Mononuclear cell (primary cell): ENCODE data around the gene MRAS. TPM values are rescaled to one million over a fixed set of nuclear protein-coding genes. Genes with fewer than 3 reads are reported as not detected.

Source experiments
- H3K27me3 ChIP-seq: 2 replicates; pipeline ENCODE4 v1.6.0; 2011; ENCODE audit warnings: low read length, control low read depth; ENCODE audit not compliant: insufficient read depth
- H3K4me1 ChIP-seq: 2 replicates; pipeline ENCODE4 v1.5.1; 2011; ENCODE audit warnings: mild to moderate bottlenecking, low read length, control low read depth; ENCODE audit not compliant: insufficient read depth
- H3K4me3 ChIP-seq: 2 replicates; pipeline ENCODE4 v1.5.1; 2011; ENCODE audit warnings: mild to moderate bottlenecking, low read length, moderate library complexity
- H3K9me3 ChIP-seq: 2 replicates; pipeline ENCODE4 v1.5.1; 2011; ENCODE audit warnings: low read depth, mild to moderate bottlenecking, control low read depth, low read length
- total RNA-seq: library from RNA; depleted of rRNA; stranded (reverse); fragments of >200 nt; gene quantifications from one replicate; pipeline ENCODE4 v1.2.3, GENCODE V29; 2012

MRAS gene
- total RNA-seq, 1 donor, result 5.8 TPM

- Histone ChIP-seq H3K27me3 (peaks cover 44% of the 10 kb centered on the region), H3K4me1 (peaks cover 20% of the 10 kb centered on the region), H3K9me3 (no peaks in the 10 kb centered on the region), H3K4me3 (no peak overlapping the region)
These were observed 85.5 kb downstream of the MRAS start for GRCh38 chr3:138433892-138434275.

- no peaks in the 10 kb centered on the region for H3K9me3 ChIP-seq
- peak within 1 kb of the TSS; percentile 10 for H3K4me3 ChIP-seq
- H3K4me1 ChIP-seq, result peaks cover 20% of the 10 kb centered on the region
- peaks cover 44% of the 10 kb centered on the region for H3K27me3 ChIP-seq
These were observed 86.0 kb downstream of the MRAS start, which contains the start of gene ESYT3 for GRCh38 chr3:138434276-138434874. Gene ESYT3, plus strand, starts transcription at chr3:138434616. Its CDS starts 183 bp downstream, at chr3:138434799.

- no peaks in the 10 kb centered on the region for H3K9me3 ChIP-seq
- peaks cover 20% of the 10 kb centered on the region for H3K4me1 ChIP-seq
- peaks cover 44% of the 10 kb centered on the region for H3K27me3 ChIP-seq
- peak overlapping the region; percentile 10 for H3K4me3 ChIP-seq
These were observed 86.7 kb downstream of the MRAS start for GRCh38 chr3:138434875-138435772.

- Histone ChIP-seq H3K4me3 (no peak overlapping the region), H3K27me3 (peaks cover 44% of the 10 kb centered on the region), H3K9me3 (no peaks in the 10 kb centered on the region), H3K4me1 (peaks cover 20% of the 10 kb centered on the region)
These were observed 87.5 kb downstream of the MRAS start for GRCh38 chr3:138435840-138436239.

GRCh38 chr3:138437281-138437680 lies 88.9 kb downstream of the MRAS start:
- H3K9me3 ChIP-seq, result no peaks in the 10 kb centered on the region
- no peak overlapping the region for H3K4me3 ChIP-seq
- H3K27me3 ChIP-seq, result peaks cover 44% of the 10 kb centered on the region
- peaks cover 20% of the 10 kb centered on the region for H3K4me1 ChIP-seq

- Histone ChIP-seq H3K4me1 (peaks cover 18% of the 10 kb centered on the region), H3K4me3 (no peak overlapping the region), H3K27me3 (peaks cover 31% of the 10 kb centered on the region), H3K9me3 (no peaks in the 10 kb centered on the region)
These were observed 90.5 kb downstream of the MRAS start for GRCh38 chr3:138438896-138439295.

- no peak overlapping the region for H3K4me3 ChIP-seq
- H3K4me1 ChIP-seq, result peaks cover 11% of the 10 kb centered on the region
- no peaks in the 10 kb centered on the region for H3K9me3 ChIP-seq
- peaks cover 25% of the 10 kb centered on the region for H3K27me3 ChIP-seq
These were observed 91.3 kb downstream of the MRAS start for GRCh38 chr3:138439646-138440045.

- peaks cover 20% of the 10 kb centered on the region for H3K27me3 ChIP-seq
- no peaks in the 10 kb centered on the region for H3K9me3 ChIP-seq
- no peak overlapping the region for H3K4me3 ChIP-seq
- H3K4me1 ChIP-seq, result peaks cover 6% of the 10 kb centered on the region
These were observed 91.7 kb downstream of the MRAS start for GRCh38 chr3:138440121-138440521.

- peaks cover 1% of the 10 kb centered on the region for H3K4me1 ChIP-seq
- H3K9me3 ChIP-seq, result no peaks in the 10 kb centered on the region
- H3K27me3 ChIP-seq, result peaks cover 15% of the 10 kb centered on the region
- no peak overlapping the region for H3K4me3 ChIP-seq
These were observed 92.2 kb downstream of the MRAS start for GRCh38 chr3:138440596-138440995.

- Histone ChIP-seq H3K4me3 (no peak overlapping the region), H3K4me1 (no peaks in the 10 kb centered on the region), H3K27me3 (peaks cover 9% of the 10 kb centered on the region), H3K9me3 (no peaks in the 10 kb centered on the region)
These were observed 92.9 kb downstream of the MRAS start for GRCh38 chr3:138441256-138441655.

- Histone ChIP-seq H3K4me1 (no peaks in the 10 kb centered on the region), H3K27me3 (peaks cover 4% of the 10 kb centered on the region), H3K4me3 (no peak overlapping the region), H3K9me3 (no peaks in the 10 kb centered on the region)
These were observed 93.4 kb downstream of the MRAS start for GRCh38 chr3:138441742-138442141.

GRCh38 chr3:138442433-138442832 lies 94.1 kb downstream of the MRAS start:
- H3K9me3 ChIP-seq, result no peaks in the 10 kb centered on the region
- no peaks in the 10 kb centered on the region for H3K27me3 ChIP-seq
- no peak overlapping the region for H3K4me3 ChIP-seq
- no peaks in the 10 kb centered on the region for H3K4me1 ChIP-seq

GRCh38 chr3:138443091-138443490 lies 94.7 kb downstream of the MRAS start:
- Histone ChIP-seq H3K27me3 (no peaks in the 10 kb centered on the region), H3K4me3 (no peak overlapping the region), H3K4me1 (no peaks in the 10 kb centered on the region), H3K9me3 (no peaks in the 10 kb centered on the region)

GRCh38 chr3:138443521-138444503 lies 95.4 kb downstream of the MRAS start:
- no peak overlapping the region for H3K4me3 ChIP-seq
- H3K9me3 ChIP-seq, result no peaks in the 10 kb centered on the region
- H3K4me1 ChIP-seq, result no peaks in the 10 kb centered on the region
- no peaks in the 10 kb centered on the region for H3K27me3 ChIP-seq

- Histone ChIP-seq H3K27me3 (no peaks in the 10 kb centered on the region), H3K4me3 (no peak overlapping the region), H3K4me1 (no peaks in the 10 kb centered on the region), H3K9me3 (no peaks in the 10 kb centered on the region)
These were observed 96.9 kb downstream of the MRAS start for GRCh38 chr3:138445236-138445635.
